ENCODE results near the gene NGEF.

Gene NGEF

DNA sequence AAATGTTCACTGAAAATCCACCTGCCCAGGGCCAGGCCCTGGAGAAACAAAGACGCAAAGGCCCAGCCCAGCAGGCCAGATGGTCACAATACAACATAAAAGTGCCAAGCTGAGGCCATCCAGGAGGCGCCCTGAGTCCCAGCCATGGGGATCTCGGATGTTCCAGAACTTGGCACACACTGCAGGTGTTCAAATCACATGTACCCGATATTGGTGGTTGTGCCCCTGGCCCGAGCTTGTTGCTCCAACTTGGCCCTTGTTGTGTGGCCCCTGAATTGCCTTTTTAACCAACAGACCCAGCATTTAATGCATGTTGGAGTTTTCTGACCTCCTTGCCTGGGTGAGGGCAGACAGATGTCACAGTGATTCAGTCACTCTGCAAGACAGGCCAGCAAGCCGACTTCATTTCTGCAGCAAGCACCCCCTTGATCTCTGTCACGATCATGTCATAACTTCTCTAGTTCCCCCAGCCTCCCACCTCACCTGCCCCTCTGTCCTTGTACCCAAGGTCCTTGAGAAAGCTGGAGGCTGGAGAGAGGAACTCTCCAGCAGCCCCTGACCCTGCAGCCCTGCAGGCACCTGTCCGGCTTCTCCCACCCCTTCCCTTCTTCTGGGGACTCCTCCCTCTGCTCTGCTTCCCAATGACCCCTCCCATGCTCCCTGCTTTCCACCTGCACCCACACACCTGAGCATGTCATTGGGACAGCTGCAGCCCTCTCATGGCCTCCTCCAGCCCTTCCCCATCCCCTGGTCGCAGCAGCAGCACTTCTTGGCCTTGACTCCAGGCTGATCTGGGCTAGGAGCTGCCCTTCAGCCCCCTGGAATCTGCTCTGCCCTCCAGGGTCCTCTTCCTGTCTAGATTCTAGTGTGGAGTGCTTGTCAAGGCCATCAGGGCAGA lies 9.1 kb downstream of the NGEF start:
- in situ Hi-C loops (cut with HindIII; ENCODE audit: low sequenced_read_pairs) = loop anchor here (25.0 kb wide), 1 partner anchor 417 kb away; no protein-coding TSS in a partner anchor

DNA sequence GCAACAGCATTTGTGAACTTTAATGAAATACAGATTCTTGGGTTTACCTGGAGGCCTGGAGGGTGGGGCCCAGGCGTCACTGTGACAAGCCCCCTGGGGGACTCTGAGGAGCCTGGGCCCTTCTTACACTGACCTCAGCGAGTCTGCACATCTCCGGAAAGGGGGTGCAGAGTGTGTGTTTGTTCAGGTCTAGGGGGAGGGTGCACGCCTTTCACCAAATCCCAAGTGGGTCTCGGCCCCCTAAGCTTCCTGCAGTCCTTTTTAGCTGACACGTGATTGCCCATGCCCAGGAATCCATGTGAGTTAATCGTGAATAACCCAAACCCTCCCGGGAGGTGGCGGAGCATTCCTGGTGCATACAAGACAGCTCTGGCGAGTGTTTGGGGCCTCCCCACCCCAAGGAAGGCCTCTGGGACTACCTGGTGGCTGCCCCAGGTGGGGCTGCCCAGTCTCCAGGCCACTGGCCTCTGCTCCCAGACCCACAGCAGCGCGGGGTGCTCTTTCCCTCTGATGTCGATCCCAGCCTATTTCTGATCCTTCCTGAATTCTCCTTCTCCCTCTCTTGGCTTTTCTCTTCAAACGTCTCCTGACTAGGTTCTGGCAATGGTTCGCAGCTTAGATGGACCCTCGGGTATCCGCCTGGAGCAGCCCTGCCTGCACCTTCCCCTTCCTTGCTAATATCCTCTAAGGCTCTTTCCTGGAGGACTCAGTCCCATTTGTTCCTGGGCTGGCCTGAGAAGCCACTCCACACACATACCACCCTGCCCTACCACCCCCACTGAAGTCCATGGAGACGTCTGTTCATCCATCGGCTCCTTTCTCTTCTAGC lies 10.0 kb downstream of the NGEF start:
- in situ Hi-C loops (cut with HindIII; ENCODE audit: low sequenced_read_pairs) = loop anchor here (25.0 kb wide), 1 partner anchor 416 kb away; no protein-coding TSS in a partner anchor

DNA sequence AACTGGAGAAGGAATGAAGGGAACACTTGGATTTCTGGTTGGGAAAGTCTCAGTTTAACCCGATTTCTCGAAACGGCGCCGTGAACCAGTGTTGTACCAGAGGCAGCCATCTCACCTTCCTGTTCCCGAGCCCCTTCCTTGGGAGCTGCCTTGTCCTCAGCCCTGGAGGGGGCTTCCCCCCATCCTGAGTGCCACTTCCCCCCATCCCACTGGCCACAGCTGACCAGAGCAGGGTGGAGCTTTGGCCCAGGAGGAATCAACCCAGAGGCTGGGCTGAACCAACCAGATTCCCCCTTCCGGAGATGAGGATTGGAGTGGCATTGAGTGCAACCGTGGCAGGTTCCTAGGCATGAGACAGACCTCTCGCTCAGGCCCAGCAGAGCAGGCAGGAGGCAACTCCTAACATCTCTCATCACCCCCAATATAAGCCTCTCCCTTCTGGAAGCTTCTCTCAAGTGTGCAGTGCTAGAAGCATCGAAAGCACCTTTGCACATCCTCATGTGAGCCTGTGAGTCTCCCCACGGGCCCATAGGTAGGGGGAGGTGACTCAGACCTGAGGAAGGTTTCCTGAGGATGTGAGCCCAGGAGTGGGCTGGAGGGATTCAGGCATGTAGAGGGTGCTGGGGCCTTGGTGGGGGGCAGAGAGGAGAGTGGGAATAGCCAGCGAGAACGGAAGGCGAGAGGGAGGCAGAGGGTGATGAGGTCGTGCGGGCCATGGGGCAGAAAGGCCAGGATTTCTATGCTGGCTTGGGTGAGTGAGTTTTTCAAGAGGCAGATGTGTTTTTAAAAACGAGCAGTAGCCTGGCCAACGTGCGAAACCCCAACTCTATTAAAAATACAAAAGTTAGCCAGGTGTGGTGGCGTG lies 11.9 kb downstream of the NGEF start:
- in situ Hi-C loops (cut with HindIII; ENCODE audit: low sequenced_read_pairs) = loop anchor here (25.0 kb wide), 1 partner anchor 414 kb away; no protein-coding TSS in a partner anchor

DNA sequence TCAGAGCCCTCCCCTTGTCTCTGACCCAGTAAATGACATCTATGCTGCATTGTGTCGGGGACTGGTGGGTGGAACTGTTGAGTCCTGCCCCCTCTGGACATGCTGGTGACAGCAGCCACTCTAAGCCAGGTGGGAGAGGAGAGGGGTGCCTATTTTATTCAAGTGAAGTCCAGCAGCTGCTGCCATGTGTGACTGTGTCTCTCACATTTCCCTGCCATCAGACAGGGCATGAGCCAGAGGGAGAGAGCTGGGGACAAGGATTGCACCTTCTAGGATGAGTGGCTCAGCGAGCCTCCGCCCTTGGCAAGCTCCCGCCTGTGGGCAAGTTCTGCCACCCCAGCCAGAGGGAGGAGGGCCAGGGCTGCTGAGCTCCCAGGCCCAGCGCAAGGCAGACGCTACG lies 13.7 kb downstream of the NGEF start:
- in situ Hi-C loops (cut with HindIII; ENCODE audit: low sequenced_read_pairs) = loop anchor here (25.0 kb wide), 1 partner anchor 88 kb away; no protein-coding TSS in a partner anchor

- in situ Hi-C loops (cut with HindIII; ENCODE audit: low sequenced_read_pairs) = loop anchor here (25.0 kb wide), 1 partner anchor 89 kb away; no protein-coding TSS in a partner anchor
Measured at GRCh38 chr2:232998666-232998985, 14.4 kb downstream of the NGEF start.

- in situ Hi-C loops (cut with HindIII; ENCODE audit: low sequenced_read_pairs) = loop anchor here (25.0 kb wide), 1 partner anchor 89 kb away; no protein-coding TSS in a partner anchor
Measured at GRCh38 chr2:232997749-232998665, 15.0 kb downstream of the NGEF start.

GRCh38 chr2:232994446-232994845 lies 18.6 kb downstream of the NGEF start:
- in situ Hi-C loops (cut with HindIII; ENCODE audit: low sequenced_read_pairs) = loop anchor here (25.0 kb wide), 1 partner anchor 93 kb away; no protein-coding TSS in a partner anchor

DNA sequence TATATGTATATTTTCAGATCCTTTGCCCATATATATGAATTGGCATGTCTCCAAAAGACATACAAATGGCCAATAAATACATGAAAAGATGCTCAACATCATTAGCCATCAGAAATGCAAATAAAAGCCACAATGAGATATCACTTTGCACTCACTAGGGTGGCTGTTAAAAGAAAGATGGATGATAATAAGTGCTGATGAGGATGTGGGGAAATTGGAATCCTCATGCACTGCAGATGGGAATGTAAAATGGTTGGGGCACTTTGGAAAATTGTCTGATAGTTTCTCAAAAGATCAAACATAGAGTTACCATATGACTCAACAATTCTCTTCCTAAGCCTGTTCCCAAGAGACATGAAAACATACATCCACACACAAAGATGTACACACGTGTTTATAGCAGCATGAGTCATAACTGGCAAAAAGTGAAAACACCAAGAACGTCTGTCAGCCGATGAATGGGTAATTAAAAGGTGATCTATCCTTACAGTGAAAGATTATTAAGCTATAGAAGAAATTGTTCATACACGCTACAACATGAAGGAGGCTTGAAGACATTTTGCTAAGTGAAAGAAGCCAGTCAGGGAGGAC lies 19.7 kb downstream of the NGEF start:
- in situ Hi-C loops (cut with HindIII; ENCODE audit: low sequenced_read_pairs) = loop anchor here (25.0 kb wide), 1 partner anchor 94 kb away; no protein-coding TSS in a partner anchor

DNA sequence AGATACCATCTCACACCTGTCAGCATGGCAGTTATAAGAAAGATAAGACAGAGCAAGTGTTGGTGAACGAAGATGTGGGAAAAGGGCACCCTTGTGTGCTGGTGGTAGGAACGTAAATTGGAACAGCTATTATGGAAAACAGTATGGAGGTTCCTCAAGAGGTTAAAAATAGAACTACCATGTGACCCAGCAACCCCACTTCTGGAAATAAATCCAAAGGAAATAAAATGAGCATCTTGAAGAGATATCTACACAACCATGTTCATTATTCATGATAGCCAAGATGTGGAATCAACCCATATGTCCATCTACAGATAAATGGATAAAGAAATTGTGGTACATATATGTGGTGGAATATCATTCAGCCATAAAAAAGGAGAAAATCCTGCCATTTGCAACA lies 26.9 kb downstream of the NGEF start:
- in situ Hi-C loops (cut with HindIII; ENCODE audit: low sequenced_read_pairs) = loop anchor here (25.0 kb wide), 1 partner anchor 101 kb away; no protein-coding TSS in a partner anchor

GRCh38 chr2:232984451-232985207 lies 28.4 kb downstream of the NGEF start:
- in situ Hi-C loops (cut with HindIII; ENCODE audit: low sequenced_read_pairs) = loop anchor here (25.0 kb wide), 1 partner anchor 103 kb away; no protein-coding TSS in a partner anchor

DNA sequence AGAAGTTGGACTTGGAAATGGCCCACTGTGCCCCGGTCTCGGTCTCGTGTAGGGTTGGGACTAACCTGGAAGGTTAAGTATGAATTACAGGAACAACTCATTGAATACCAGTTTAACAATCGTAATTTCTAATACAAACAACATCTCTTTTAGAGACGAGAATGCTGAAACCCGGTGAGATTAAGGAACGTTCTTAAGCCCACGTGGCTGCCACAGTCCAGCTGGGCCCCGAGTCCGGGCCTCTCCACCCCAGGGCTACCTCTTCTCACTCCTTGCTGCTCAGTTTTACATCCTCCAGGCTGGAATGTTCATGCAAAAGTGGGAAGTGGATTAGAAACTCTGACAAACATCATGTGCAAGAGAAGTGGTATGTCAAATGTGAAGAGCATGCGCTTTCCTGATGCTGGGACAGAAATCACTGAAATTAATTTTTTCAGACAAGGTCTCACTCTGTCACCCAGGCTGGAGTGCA lies 29.4 kb downstream of the NGEF start:
- in situ Hi-C loops (cut with HindIII; ENCODE audit: low sequenced_read_pairs) = loop anchor here (25.0 kb wide), 1 partner anchor 104 kb away; no protein-coding TSS in a partner anchor

GRCh38 chr2:232982926-232983668 lies 30.0 kb downstream of the NGEF start:
- in situ Hi-C loops (cut with HindIII; ENCODE audit: low sequenced_read_pairs) = loop anchor here (25.0 kb wide), 1 partner anchor 104 kb away; no protein-coding TSS in a partner anchor

DNA sequence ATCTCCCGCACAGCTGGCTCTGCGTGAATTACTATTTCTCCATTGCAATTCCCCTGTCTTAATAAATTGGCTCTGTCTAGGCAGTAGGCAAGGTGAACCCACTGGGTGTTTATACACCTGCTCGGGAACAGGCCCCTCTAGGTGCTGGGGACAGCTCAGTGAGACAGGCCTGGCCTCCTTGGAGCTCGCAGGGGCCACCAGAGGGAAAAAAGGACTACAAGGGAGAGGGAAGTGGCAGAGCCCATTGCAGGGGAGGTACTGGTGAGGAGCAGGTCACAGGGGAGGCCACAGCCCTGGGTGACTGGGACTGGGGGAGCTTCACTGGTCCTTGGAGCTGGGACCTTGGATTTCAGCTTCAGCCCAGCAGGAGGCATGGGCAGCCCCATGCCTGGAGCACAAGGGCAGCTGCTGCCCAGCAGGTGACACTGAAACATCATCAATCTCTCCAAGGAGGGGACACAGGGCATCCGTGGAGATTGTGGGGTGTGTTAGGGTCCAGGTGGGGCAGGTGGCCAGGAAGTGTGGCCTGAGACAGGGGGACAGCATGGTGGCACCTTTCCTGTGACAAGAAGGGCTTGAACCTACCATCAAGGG lies 31.2 kb downstream of the NGEF start:
- in situ Hi-C loops (cut with HindIII; ENCODE audit: low sequenced_read_pairs) = loop anchor here (25.0 kb wide), 1 partner anchor 105 kb away; no protein-coding TSS in a partner anchor

DNA sequence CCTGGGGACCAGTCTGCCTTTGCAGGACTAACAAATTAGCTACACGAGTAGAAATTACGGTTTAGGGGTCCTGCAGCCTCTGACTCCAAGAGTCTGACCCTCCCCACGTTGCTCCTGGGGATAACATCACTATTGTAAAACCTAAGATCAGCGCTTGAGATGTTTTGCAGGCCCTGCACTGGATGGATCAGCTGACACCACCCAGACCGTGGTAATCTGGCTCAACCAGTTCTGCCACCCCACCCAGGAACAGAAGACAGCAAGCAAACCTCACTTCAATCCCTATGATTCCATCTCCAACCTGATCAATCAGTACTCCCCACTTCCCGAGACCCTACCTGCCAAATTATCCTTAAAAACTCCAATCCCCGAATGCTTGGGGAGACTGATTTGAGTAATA lies 31.7 kb downstream of the NGEF start:
- in situ Hi-C loops (cut with HindIII; ENCODE audit: low sequenced_read_pairs) = loop anchor here (25.0 kb wide), 1 partner anchor 106 kb away; no protein-coding TSS in a partner anchor

GRCh38 chr2:232980683-232981082 lies 32.4 kb downstream of the NGEF start:
- in situ Hi-C loops (cut with HindIII; ENCODE audit: low sequenced_read_pairs) = loop anchor here (25.0 kb wide), 1 partner anchor 107 kb away; no protein-coding TSS in a partner anchor

GRCh38 chr2:232979871-232980461 lies 33.1 kb downstream of the NGEF start:
- in situ Hi-C loops (cut with HindIII; ENCODE audit: low sequenced_read_pairs) = loop anchor here (25.0 kb wide), 1 partner anchor 107 kb away; no protein-coding TSS in a partner anchor

All from DLD1 (cell line).